Measurements from ENCODE around the gene ASTN2.

DNA sequence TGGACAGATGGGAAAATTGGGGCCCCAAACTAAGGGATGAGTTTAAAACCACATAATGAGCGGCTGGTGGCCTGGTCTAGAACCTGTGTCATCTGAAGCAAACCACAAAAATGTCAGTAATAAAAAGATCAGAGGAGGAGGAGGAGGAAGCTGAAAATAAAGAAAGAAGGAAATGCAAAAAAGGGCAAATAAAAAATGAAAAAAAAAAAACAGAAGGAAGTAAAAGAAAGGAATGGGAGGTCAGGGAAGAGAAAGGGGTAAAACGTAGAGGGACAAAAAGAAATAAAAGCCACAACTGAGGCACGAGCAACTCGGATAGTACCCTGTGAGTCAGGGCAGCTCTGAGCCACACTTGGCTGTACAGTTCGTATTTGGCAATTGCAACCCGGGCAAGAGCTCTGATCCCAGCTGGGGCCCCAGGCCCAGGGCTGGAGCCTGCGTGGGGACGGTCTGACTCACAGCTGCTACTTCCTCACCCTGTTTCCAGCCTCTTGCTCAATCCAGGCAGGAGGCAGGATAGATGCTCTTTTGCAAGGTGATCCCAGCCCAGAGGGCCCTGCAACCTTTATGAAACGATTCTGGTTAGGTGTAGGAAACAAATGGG is 865.7 kb downstream of the ASTN2 start:
- TF ChIP-seq, protein P1, sequence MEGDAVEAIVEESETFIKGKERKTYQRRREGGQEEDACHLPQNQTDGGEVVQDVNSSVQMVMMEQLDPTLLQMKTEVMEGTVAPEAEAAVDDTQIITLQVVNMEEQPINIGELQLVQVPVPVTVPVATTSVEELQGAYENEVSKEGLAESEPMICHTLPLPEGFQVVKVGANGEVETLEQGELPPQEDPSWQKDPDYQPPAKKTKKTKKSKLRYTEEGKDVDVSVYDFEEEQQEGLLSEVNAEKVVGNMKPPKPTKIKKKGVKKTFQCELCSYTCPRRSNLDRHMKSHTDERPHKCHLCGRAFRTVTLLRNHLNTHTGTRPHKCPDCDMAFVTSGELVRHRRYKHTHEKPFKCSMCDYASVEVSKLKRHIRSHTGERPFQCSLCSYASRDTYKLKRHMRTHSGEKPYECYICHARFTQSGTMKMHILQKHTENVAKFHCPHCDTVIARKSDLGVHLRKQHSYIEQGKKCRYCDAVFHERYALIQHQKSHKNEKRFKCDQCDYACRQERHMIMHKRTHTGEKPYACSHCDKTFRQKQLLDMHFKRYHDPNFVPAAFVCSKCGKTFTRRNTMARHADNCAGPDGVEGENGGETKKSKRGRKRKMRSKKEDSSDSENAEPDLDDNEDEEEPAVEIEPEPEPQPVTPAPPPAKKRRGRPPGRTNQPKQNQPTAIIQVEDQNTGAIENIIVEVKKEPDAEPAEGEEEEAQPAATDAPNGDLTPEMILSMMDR (IDR thresholded peaks at IDR 0.05; ENCODE audit: borderline replicate concordance, extremely low read depth, low read length, poor library complexity, severe bottlenecking): no peak
- no peak for TF ChIP-seq EZH2 (IDR thresholded peaks at IDR 0.05; ENCODE audit: borderline replicate concordance, low read depth, low read length, severe bottlenecking)

Data from DND-41 (cell line).